Measurements from ENCODE around the gene DUSP16.
"Not testable (repeated sequence)": the region's sequence is repeated elsewhere in the genome, so short reads cannot be mapped to it uniquely, and the experiment has no call there.

DUSP16 gene

GRCh38 chr12:12542964-12543363, 19.7 kb downstream of the DUSP16 start:
- no peak for DNase-seq

DNA sequence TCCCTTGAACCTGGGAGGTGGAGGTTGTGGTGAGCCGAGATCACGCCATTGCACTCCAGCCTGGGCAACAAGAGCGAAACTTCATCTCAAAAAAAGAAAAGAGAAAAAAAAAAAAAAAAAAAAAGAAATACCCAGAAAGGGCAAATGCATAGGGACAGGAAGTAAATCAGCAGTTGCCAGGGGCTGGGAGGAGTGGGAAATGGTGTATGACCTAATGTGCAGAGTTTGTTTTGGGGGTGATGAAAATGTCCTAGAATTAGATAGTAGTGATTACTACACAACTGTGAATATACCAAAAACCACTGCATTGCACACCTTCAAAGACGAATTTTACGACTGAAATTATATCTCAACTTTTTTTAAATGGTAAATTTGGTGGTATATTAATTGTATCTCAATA, 20.4 kb downstream of the DUSP16 start:
- DNase-seq: no peak

DNA sequence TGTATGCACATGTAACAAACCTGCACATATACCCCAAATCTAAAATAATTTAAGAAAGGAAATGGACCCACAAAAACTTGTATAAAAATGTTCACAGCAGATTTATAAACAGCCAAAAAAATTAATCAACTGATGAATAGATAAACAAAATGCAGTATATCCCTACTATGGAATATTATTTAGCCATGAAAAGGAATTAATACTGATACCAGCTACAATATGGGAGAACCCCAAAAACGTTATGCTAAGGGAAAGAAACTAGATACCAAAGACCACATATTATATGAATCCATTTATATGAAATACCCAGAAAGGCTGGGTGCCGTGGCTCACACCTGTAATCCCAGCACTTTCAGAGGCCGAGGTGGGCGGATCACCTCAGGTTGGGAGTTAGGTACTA, 20.9 kb downstream of the DUSP16 start:
- DNase-seq: no peak

DNA sequence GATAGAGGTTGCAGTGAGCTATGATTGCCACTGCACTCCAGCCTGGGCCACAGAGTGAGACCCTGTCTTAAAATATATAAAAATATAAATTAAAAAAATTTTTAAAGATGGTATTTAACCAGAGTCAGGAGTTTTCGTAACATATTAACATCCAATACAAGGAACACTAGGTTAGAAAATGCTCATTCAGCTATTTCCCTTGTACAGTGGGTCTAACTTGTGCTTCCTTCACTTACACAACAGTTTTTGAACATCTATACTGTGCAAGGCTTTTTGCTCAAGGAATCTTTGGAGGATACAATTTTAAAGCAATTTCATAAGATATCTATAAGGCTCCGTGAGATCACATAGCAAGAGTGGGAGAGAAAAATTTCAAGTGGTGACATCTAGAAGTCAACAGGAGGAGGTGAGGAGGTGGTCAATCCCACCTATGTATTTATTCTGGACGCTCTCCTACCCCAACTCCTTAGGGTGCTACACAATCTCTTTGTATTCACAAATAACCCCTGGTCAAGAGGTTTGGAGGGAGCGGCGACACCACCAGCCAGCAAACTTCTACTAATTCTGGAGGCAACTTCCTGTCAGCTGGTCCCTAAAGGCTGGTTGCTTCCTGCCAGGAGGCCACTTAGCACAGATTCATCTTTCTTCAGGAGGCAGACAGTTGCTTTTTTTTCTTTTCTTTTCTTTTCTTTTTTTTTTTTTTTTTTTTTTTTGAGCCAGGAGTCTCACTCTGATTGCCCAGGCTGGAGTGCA, 22.2 kb downstream of the DUSP16 start:
- DNase-seq: peak in 1 of 5 donors; percentile 19

DNA sequence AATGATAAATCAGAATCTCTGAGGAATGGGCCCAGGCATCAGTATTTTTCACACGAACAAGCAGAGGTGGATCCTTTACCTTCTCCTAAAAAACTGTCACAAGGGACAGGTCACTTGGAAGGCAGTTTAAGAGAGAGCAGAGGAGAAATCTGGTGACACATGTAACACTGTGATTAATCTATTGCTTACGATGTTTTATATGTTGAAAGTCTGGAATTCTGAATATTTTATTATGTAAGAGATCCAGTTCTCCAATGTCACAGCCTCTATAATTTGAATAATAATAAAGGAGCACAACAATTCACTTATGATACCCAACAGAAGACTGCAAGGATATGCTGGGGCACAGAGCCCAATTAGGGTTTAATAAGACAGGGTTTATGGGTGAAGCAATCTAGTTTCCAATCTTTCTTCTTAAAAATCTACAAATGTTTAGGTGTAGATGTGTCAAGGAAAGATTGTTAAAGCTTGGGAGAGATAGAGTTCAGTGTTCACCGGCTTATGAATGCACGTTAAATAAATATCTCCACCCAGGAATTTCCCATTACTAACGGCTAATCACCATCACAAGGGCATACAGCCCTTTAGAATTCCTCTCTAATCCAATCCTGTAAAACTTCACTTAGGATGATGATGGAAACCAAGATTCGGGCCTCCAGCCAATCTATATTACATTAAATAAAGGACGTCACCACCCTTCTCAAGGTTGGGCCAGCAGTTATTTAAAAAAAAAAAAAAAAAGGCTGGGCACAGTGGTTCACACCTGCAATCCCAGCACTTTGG, 23.4 kb downstream of the DUSP16 start:
- DNase-seq: no peak

DNA sequence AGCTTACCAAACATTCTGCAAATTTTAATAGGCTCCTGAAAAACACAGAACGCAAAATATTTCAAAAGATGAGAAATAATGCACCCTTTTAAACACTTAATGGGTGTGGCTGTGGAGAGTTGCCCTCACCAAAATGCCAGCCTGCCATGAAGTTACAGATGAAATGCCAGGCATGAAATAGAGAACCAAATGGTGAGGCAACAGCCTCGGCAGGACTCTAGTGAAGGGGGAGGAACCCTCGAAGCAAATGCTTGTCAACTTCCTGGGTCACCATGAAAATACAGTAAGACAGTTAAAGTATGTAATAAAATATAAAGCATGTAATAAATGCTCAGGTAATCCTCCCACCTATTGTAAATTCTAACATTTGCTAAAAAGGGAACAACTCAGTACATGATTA, 24.1 kb downstream of the DUSP16 start:
- DNase-seq: no peak

DNA sequence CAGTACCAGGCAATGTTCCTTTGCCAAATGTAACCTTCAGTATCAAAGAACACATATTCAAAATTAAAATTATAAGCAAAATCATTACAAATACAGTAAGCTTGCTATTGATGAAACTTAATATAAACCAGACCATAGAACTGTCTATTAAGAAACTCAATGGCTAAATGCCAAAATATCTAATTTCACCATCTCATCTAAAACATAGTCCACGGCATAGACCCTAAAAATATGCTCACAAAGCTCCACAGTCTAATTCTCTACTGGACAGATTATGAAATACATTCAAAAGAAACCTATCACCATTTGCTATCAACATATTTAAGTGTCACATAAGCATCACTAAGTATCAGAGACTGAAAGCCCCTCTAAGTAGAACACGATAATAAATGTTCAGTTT, 25.2 kb downstream of the DUSP16 start:
- DNase-seq: no peak

DNA sequence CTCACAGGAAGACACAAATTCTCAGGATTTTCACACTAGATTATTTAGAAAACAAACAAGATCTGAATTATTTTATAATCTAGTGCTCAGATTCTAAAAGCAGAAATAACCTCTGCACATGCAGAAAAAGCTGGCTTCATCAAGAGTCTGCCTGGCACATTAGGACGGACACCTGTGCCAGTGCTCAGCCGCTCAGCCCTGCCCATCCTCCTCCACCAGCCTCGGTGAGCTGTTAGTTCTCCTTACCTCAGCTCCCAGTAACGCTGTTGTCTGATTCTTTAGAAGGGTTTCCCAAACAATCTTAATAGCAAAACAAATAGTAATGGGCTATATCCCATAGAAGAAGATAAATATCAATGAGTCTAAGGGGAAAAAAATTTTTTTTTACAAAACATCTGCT, 27.7 kb downstream of the DUSP16 start:
- DNase-seq: no peak

- DNase-seq: no peak
These were observed 28.3 kb downstream of the DUSP16 start for GRCh38 chr12:12534166-12534866.

- DNase-seq: no peak
These were observed 29.3 kb downstream of the DUSP16 start for GRCh38 chr12:12533238-12533829.

- DNase-seq: no peak
These were observed 31.5 kb downstream of the DUSP16 start for GRCh38 chr12:12531194-12531593.

- no peak for DNase-seq
These were observed 32.8 kb downstream of the DUSP16 start for GRCh38 chr12:12529783-12530421.

DNA sequence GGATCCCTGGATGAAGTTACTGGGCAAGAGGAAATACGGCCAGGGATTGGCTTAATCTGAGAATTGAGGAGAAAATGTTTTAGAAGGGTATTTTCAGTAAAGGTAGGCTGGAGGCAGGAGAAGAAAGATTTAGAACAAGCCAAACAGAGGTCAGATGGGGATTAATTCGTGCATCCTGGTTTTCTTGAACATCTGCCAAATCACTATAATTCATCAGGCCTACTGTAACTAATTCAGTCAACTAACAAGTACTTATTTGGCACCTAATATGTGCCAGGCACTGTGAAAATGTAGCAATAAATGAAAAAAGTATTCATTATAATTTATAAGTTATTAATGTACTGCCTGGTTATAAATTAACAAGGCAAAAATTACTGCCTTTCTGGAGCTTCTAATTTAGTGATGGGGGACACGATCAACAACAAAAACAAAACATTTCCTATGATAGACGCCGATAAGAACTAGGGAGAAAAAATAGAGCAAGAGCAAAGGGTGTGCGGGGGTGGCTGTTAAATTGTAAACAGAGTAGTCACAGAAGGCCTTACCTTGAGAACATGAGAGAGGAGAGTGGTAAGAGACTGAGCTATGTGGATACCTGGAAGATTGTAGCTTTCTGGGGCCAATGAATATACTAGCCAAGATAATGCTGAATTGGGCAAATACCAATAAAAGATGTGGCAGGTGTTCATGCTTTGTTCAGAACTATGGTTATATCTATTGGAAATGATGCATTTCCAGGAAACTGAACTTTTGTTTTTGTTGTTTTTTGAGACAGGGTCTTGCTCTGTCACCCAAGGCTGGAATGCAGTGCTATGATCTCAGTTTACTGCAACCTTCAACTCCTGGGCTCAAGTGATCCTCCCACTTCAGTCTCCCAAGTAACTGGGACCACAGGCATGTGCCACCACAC, 34.0 kb downstream of the DUSP16 start:
- no peak for DNase-seq

- DNase-seq: peak in 1 of 5 donors; percentile 55
These were observed 34.8 kb downstream of the DUSP16 start for GRCh38 chr12:12527820-12528296.

DNA sequence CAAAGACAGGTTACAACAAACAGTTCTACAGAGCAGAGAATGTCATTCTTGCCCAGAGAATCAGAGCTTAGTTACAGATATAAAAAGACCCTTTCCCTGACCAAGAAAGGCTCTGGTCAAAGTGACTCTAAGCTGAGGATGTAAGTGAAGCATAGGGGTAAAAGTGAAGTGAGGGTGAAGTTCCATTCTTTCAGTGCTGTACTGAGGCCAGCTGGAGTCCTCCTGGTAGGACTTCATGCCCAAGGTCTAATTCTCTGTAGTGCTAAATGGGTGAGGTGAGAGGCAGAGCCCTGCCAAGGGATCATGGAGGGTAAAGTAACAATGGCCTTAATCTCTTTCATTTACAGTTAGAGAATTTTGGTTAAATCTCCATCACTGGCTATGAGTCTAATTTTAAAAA, 38.5 kb downstream of the DUSP16 start:
- no peak for DNase-seq

DNA sequence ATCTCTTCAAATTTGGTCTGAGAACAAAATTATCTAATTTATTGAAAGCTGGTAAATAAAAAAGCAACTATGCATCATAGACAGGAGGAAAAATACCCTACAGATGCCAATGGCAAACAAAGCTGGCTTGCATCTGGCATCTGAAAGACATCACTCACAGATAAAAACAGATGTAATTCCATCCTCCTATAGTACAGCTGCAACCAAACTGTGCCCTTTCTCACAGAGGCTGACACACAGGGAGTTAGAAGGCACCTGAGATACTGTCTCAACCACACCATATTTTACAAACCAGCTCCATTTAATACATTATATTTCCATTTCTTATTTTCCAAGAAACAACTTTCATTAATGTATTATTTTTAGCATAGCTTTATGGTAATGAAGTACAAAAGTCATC, 39.4 kb downstream of the DUSP16 start:
- no peak for DNase-seq

DNA sequence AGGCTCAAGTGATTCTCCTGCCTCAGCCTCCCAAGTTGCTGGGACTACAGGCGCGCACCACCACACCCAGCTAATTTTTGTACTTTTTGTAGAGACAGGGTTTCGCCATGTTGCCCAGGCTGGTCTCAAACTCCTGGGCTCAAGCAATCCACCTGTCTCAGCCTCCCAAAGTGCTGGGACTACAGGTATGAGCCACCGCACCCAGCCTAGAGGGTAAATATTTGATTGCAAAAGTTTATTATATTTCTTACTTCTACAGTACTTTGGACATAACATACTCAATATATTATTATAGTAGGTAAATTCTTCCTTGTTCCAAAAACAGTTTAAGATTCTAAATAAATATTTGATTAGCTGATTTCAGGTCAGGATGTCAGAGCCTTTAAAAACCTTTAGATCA, 40.0 kb downstream of the DUSP16 start:
- DNase-seq: not testable (repeated sequence)

GRCh38 chr12:12521888-12522287, 40.8 kb downstream of the DUSP16 start:
- no peak for DNase-seq

- DNase-seq: no peak
These were observed 41.6 kb downstream of the DUSP16 start for GRCh38 chr12:12521044-12521485.

DNA sequence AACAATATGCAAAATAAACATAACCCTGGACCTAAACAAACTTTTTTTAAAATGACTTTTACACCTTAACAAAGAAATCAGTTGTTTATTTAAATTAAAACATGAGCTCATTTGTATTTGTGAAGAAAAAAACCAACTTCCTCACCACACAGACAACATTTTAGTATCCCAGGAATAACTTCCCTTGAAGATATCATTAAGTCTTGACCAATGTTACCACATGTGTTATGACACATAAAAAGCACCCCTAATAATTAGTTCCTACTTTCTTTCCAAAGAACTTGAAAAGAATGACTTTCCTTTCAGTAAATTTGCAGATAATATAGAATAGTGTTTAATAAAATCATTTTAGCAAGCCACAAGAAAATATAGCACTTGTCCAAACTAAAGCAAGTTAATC, 42.4 kb downstream of the DUSP16 start:
- DNase-seq: no peak

DNA sequence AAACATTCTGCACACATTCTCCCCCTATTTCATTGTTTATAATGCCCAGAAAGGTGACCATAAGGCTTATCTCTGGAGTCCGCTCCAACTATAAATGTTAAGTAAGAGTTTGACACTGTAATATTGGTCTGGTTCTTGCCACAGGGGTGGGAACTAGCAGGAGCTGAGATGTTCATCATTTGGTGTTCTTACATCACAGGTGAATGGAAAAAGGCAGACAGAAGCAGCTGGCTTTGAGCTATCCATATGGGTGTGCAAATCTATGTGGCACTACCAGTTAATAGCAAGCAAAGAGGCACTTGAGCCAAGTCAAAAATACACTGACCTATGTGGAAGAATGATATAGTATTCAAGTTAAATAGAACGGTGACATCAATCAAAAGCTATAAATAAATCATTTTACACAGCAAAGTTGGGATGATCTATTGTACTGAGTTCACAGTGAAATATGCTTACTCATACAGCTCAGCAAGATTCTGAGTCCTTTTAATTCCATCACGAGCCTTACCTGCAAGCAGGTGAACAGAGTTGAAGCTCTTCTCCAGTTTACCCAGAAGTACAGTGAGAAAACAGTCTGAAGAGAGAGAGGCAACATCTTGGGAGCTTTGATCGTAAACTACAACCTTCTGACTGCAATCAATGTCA, 43.2 kb downstream of the DUSP16 start:
- no peak for DNase-seq

Measured in T-helper 1 cell (primary cell).